ENCODE data around the gene ART5. TPM values are rescaled to one million over a fixed set of nuclear protein-coding genes. Genes with fewer than 3 reads are reported as not detected.
A peak's percentile ranks its signal among the peaks of the same experiment; 100 is the strongest.

Gene ART5
- total RNA-seq (2021) (4.5 to 8.7 TPM (median 8.1 TPM) in 3 replicates), Bru-seq, nascent RNA (percentile 46 among the genes with signal in this experiment)
- long read RNA-seq, experiment 1, transcript ART5-203 (4 exons, 1,504 nt), result major isoform, 6 of 16 reads
- long read RNA-seq, experiment 1, partial matches to known transcripts, result 0 of 16 reads
- long read RNA-seq, experiment 1, other reads (novel, unspliced or antisense), result 10 of 16 reads
- long read RNA-seq, experiment 2, partial matches to known transcripts, result 0 of 12 reads
- long read RNA-seq, experiment 2, other reads (novel, unspliced or antisense), result 10 of 12 reads
- long read RNA-seq, experiment 3, partial matches to known transcripts, result 1 of 6 reads
- long read RNA-seq, experiment 3, other reads (novel, unspliced or antisense), result 2 of 6 reads

- H3K27me3 Mint-ChIP-seq (ENCODE audit: low read depth), result peaks cover 25% of the 10 kb centered on the region
- ATAC-seq, result no peak
- peaks cover 10% of the 10 kb centered on the region for H3K4me1 Mint-ChIP-seq
- no peak for DNase-seq (ENCODE audit: low spot score)
- POLR2A ChIA-PET, result no interaction called here
- peaks cover 11% of the 10 kb centered on the region for H3K36me3 Mint-ChIP-seq
- peak within 1 kb of the TSS; percentile 97 for H3K27ac Mint-ChIP-seq
- TF ChIP-seq TEAD4 (CRISPR knock-in tag; IDR thresholded peaks at IDR 0.05) (no peak), ESRRA (CRISPR knock-in tag; IDR thresholded peaks at IDR 0.05; ENCODE audit: borderline replicate concordance) (no peak), USF1 (CRISPR knock-in tag; IDR thresholded peaks at IDR 0.05) (no peak), CBFB (CRISPR knock-in tag; IDR thresholded peaks at IDR 0.05; ENCODE audit: low read depth) (no peak), ATF1 (CRISPR knock-in tag; IDR thresholded peaks at IDR 0.05) (no peak)
- peaks cover 13% of the 10 kb centered on the region for H3K9me3 Mint-ChIP-seq
- CTCF ChIA-PET, result no interaction called here
- peak within 1 kb of the TSS; percentile 84 for H3K4me3 Mint-ChIP-seq
These were observed at the start of gene ART5 for GRCh38 chr11:3641701-3642070. Gene ART5, minus strand, starts transcription at chr11:3641992. Its CDS starts 130 bp downstream, at chr11:3641862.

GRCh38 chr11:3686751-3687150, 45.0 kb upstream of the ART5 start:
- Mint-ChIP-seq H3K4me1 (no peaks in the 10 kb centered on the region), H3K27me3 (ENCODE audit: low read depth) (no peaks in the 10 kb centered on the region), H3K27ac (no peak overlapping the region), H3K4me3 (no peak overlapping the region), H3K9me3 (no peaks in the 10 kb centered on the region), H3K36me3 (peaks cover 64% of the 10 kb centered on the region)
- DNase-seq (ENCODE audit: low spot score), result no peak
- no peak for ATAC-seq
- CTCF ChIA-PET, result no interaction called here
- POLR2A ChIA-PET, result interaction anchor here (0.6 kb wide), 1 partner anchor 83 kb away, joined by 5 read pairs; no protein-coding TSS in a partner anchor
- TF ChIP-seq JUN (CRISPR knock-in tag; IDR thresholded peaks at IDR 0.05), result no peak
- TF ChIP-seq FOXP1 (CRISPR knock-in tag; IDR thresholded peaks at IDR 0.05; ENCODE audit: borderline replicate concordance), result no peak
- TF ChIP-seq HMGXB4 (CRISPR knock-in tag; IDR thresholded peaks at IDR 0.05), result no peak
- no peak for TF ChIP-seq HMGA2 (CRISPR knock-in tag; IDR thresholded peaks at IDR 0.05)
- no peak for TF ChIP-seq IRF2 (CRISPR knock-in tag; IDR thresholded peaks at IDR 0.05; ENCODE audit: borderline replicate concordance, low read depth)
- TF ChIP-seq FOXK1 (CRISPR knock-in tag; IDR thresholded peaks at IDR 0.05), result no peak
- no peak for TF ChIP-seq NFATC4 (CRISPR knock-in tag; IDR thresholded peaks at IDR 0.05)
- no peak for TF ChIP-seq ESRRA (CRISPR knock-in tag; IDR thresholded peaks at IDR 0.05; ENCODE audit: borderline replicate concordance)
- no peak for TF ChIP-seq NFE2L1 (CRISPR knock-in tag; IDR thresholded peaks at IDR 0.05)
- no peak for TF ChIP-seq EMX1 (CRISPR knock-in tag; IDR thresholded peaks at IDR 0.05)
- TF ChIP-seq E2F4 (CRISPR knock-in tag; IDR thresholded peaks at IDR 0.05; ENCODE audit: borderline replicate concordance, low read depth), result no peak

GRCh38 chr11:3685923-3686322, 44.1 kb upstream of the ART5 start:
- Mint-ChIP-seq H3K27ac (no peak overlapping the region), H3K9me3 (no peaks in the 10 kb centered on the region), H3K4me3 (no peak overlapping the region), H3K36me3 (peaks cover 69% of the 10 kb centered on the region), H3K4me1 (no peaks in the 10 kb centered on the region), H3K27me3 (ENCODE audit: low read depth) (no peaks in the 10 kb centered on the region)
- CTCF ChIA-PET, result no interaction called here
- POLR2A ChIA-PET, result no interaction called here
- TF ChIP-seq ZSCAN18 (CRISPR knock-in tag; IDR thresholded peaks at IDR 0.05) (no peak), FOXP4 (CRISPR knock-in tag; IDR thresholded peaks at IDR 0.05) (no peak), ATF3 (CRISPR knock-in tag; conservative IDR thresholded peaks at IDR 0.05) (no peak), ETV6 (CRISPR knock-in tag; IDR thresholded peaks at IDR 0.05) (no peak), ZNF121 (CRISPR knock-in tag; IDR thresholded peaks at IDR 0.05) (no peak), NR3C1 (CRISPR knock-in tag; conservative IDR thresholded peaks at IDR 0.05; ENCODE audit: low read depth) (no peak), HMGA2 (CRISPR knock-in tag; IDR thresholded peaks at IDR 0.05) (no peak), ZNF232 (CRISPR knock-in tag; IDR thresholded peaks at IDR 0.05) (no peak)
- no peak for ATAC-seq
- no peak for DNase-seq (ENCODE audit: low spot score)
